ENCODE results near the gene OR10G7.
"Not testable (repeated sequence)": the region's sequence is repeated elsewhere in the genome, so short reads cannot be mapped to it uniquely, and the experiment has no call there.

The OR10G7 gene

GRCh38 chr11:124026498-124026897, 14.6 kb downstream of the OR10G7 start, which contains the start of gene OR10G8:
OR10G8 (plus strand) TSS chr11:124026798; CDS start chr11:124029623, 2,825 bp downstream.
- DNase-seq (ENCODE audit: insufficient read length) (no peak), FAIRE-seq (no peak)
- TF ChIP-seq TAF1 (IDR thresholded peaks at IDR 0.05; ENCODE audit: borderline replicate concordance, low read depth, low read length): no peak
- no peak for TF ChIP-seq POLR2A (IDR thresholded peaks at IDR 0.05; ENCODE audit: low read depth, low read length)
- TF ChIP-seq POLR2AphosphoS5 (IDR thresholded peaks at IDR 0.05; ENCODE audit: low read depth, low read length): no peak

GRCh38 chr11:124015837-124016236, 25.3 kb downstream of the OR10G7 start:
- not testable (repeated sequence) for DNase-seq (ENCODE audit: insufficient read length); FAIRE-seq

GRCh38 chr11:124012697-124013096, 28.4 kb downstream of the OR10G7 start, which contains the start of gene OR10G4:
OR10G4 (plus strand) TSS chr11:124012997; CDS start chr11:124015575, 2,578 bp downstream.
- FAIRE-seq: no peak
- TF ChIP-seq TAF1 (IDR thresholded peaks at IDR 0.05; ENCODE audit: borderline replicate concordance, low read depth, low read length): no peak
- no peak for TF ChIP-seq POLR2A (IDR thresholded peaks at IDR 0.05; ENCODE audit: low read depth, low read length)
- TF ChIP-seq POLR2AphosphoS5 (IDR thresholded peaks at IDR 0.05; ENCODE audit: low read depth, low read length): no peak

GRCh38 chr11:123995119-123995518, 46.0 kb downstream of the OR10G7 start, which contains the start of gene OR10G6:
OR10G6 (minus strand) TSS chr11:123995161; CDS start chr11:123995161, 0 bp downstream.
- FAIRE-seq (no peak), DNase-seq (ENCODE audit: insufficient read length) (no peak)
- TF ChIP-seq POLR2AphosphoS5 (IDR thresholded peaks at IDR 0.05; ENCODE audit: low read depth, low read length): no peak
- no peak for TF ChIP-seq POLR2A (IDR thresholded peaks at IDR 0.05; ENCODE audit: low read depth, low read length)
- TF ChIP-seq TAF1 (IDR thresholded peaks at IDR 0.05; ENCODE audit: borderline replicate concordance, low read depth, low read length): no peak

More at GRCh38 chr11:124012697-124013096, 28.4 kb downstream of the OR10G7 start, which contains the start of gene OR10G4:
- DNase-seq (ENCODE audit: insufficient read length): no peak

All from GM12892 (cell line).